ENCODE measurements around the gene USP46. TPM values are rescaled to one million over a fixed set of nuclear protein-coding genes. Genes with fewer than 3 reads are reported as not detected.

Gene USP46
- total RNA-seq, 6 donors from 2014 or later: 4.2 to 14.0 (median 8.2) TPM

- H3K4me3 ChIP-seq: no peak overlapping the region
These were observed 54.9 kb downstream of the USP46 start for GRCh38 chr4:52604215-52604614.

GRCh38 chr4:52600275-52600674, 58.8 kb downstream of the USP46 start:
- ATAC-seq (ENCODE audit: low FRiP score in 2 of 2): no peak
- no peak overlapping the region for H3K27ac ChIP-seq

More at GRCh38 chr4:52604215-52604614, 54.9 kb downstream of the USP46 start:
- H3K36me3 ChIP-seq: peaks cover 0 to 48% (median 3%) of the 10 kb centered on the region in 4 donors
- H3K27me3 ChIP-seq: no peaks in the 10 kb centered on the region
- H3K4me1 ChIP-seq: no peaks in the 10 kb centered on the region
- WGBS, 2 donors: 72 to 83% methylated on average over 3 of the region's 3 CpGs
- no peak overlapping the region for H3K27ac ChIP-seq
- ATAC-seq (ENCODE audit: low FRiP score in 2 of 2) (no peak), DNase-seq (no peak)
- H3K9me3 ChIP-seq: no peaks in the 10 kb centered on the region
- TF ChIP-seq CTCF (IDR thresholded peaks at IDR 0.05): no peak
- TF ChIP-seq POLR2AphosphoS5 (IDR thresholded peaks at IDR 0.05): no peak
- no peak for TF ChIP-seq POLR2A (IDR thresholded peaks at IDR 0.05)
- TF ChIP-seq EP300 (IDR thresholded peaks at IDR 0.05): no peak

GRCh38 chr4:52595001-52595400, 64.1 kb downstream of the USP46 start:
- Histone ChIP-seq H3K36me3 (peaks cover 0 to 27% (median 4%) of the 10 kb centered on the region in 4 donors), H3K27me3 (no peaks in the 10 kb centered on the region), H3K9me3 (no peaks in the 10 kb centered on the region), H3K27ac (no peak overlapping the region), H3K4me3 (no peak overlapping the region), H3K4me1 (no peaks in the 10 kb centered on the region)
- no peak for DNase-seq
- WGBS, 2 donors: 77 to 84% methylated on average over 2 of the region's 2 CpGs
- no peak for ATAC-seq (ENCODE audit: low FRiP score in 2 of 2)
- TF ChIP-seq EP300 (IDR thresholded peaks at IDR 0.05) (no peak), POLR2AphosphoS5 (IDR thresholded peaks at IDR 0.05) (no peak), CTCF (IDR thresholded peaks at IDR 0.05) (no peak), POLR2A (IDR thresholded peaks at IDR 0.05) (no peak)

More at GRCh38 chr4:52600275-52600674, 58.8 kb downstream of the USP46 start:
- Histone ChIP-seq H3K36me3 (peaks cover 0 to 46% (median 7%) of the 10 kb centered on the region in 4 donors), H3K4me1 (no peaks in the 10 kb centered on the region), H3K4me3 (no peak overlapping the region), H3K9me3 (no peaks in the 10 kb centered on the region), H3K27me3 (no peaks in the 10 kb centered on the region)
- no peak for TF ChIP-seq CTCF (IDR thresholded peaks at IDR 0.05)
- TF ChIP-seq POLR2AphosphoS5 (IDR thresholded peaks at IDR 0.05): no peak
- no peak for TF ChIP-seq POLR2A (IDR thresholded peaks at IDR 0.05)
- TF ChIP-seq EP300 (IDR thresholded peaks at IDR 0.05): no peak
- DNase-seq: no peak
- 97 to 100% methylated on average over 2 to 3 of the region's 3 CpGs for WGBS, 2 donors

GRCh38 chr4:52592287-52592686, 66.8 kb downstream of the USP46 start:
- TF ChIP-seq POLR2AphosphoS5 (IDR thresholded peaks at IDR 0.05) (no peak), POLR2A (IDR thresholded peaks at IDR 0.05) (no peak), EP300 (IDR thresholded peaks at IDR 0.05) (no peak), CTCF (IDR thresholded peaks at IDR 0.05) (no peak)
- DNase-seq (no peak), ATAC-seq (ENCODE audit: low FRiP score in 2 of 2) (no peak)
- Histone ChIP-seq H3K9me3 (no peaks in the 10 kb centered on the region), H3K4me1 (peaks cover 0 to 13% (median 4%) of the 10 kb centered on the region in 4 donors), H3K27ac (no peak overlapping the region), H3K4me3 (no peak overlapping the region), H3K27me3 (no peaks in the 10 kb centered on the region), H3K36me3 (peaks cover 0 to 16% (median 4%) of the 10 kb centered on the region in 4 donors)
- WGBS, 2 donors: 88 to 100% methylated on average over 3 of the region's 3 CpGs
